Erythroblast (primary cell): ENCODE measurements around the gene OGDH.
A peak's percentile ranks its signal among the peaks of the same experiment; 100 is the strongest.

Source experiments
- DNase-seq, 2 experiments: peaks; one replicate each; lab custom pipeline; 2025; lab: John Stamatoyannopoulos, UW
- GATA1 ChIP-seq: IDR thresholded peaks from 2 replicates; pipeline ENCODE4 v1.6.1; 2011; ENCODE audit warnings: low read depth, mild to moderate bottlenecking, control low read depth, low read length, moderate library complexity
- POLR2A ChIP-seq: IDR thresholded peaks from 2 replicates; pipeline ENCODE4 v1.6.1; 2011; ENCODE audit warnings: mild to moderate bottlenecking, low read length

Gene OGDH

GRCh38 chr7:44646921-44647636 is 40.7 kb downstream of the OGDH start:
- no peak for DNase-seq
- no peak for TF ChIP-seq POLR2A
- no peak for TF ChIP-seq GATA1

GRCh38 chr7:44647981-44648714 is 41.7 kb downstream of the OGDH start:
- no peak for DNase-seq

GRCh38 chr7:44650242-44650641 is 43.8 kb downstream of the OGDH start:
- no peak for DNase-seq
- TF ChIP-seq POLR2A = no peak
- TF ChIP-seq GATA1 = no peak

More at GRCh38 chr7:44647981-44648714, 41.7 kb downstream of the OGDH start:
- TF ChIP-seq GATA1 = no peak
- TF ChIP-seq POLR2A = no peak

- TF ChIP-seq GATA1 (no peak), POLR2A (no peak)
- DNase-seq = no peak
Observed at GRCh38 chr7:44650772-44651171, 44.3 kb downstream of the OGDH start.

GRCh38 chr7:44652535-44652934 is 46.1 kb downstream of the OGDH start:
- TF ChIP-seq GATA1 = no peak
- TF ChIP-seq POLR2A = no peak
- no peak for DNase-seq

GRCh38 chr7:44654255-44654796 is 47.9 kb downstream of the OGDH start:
- TF ChIP-seq GATA1 = no peak
- no peak for TF ChIP-seq POLR2A

GRCh38 chr7:44655341-44655740 is 48.9 kb downstream of the OGDH start:
- no peak for DNase-seq
- no peak for TF ChIP-seq GATA1
- no peak for TF ChIP-seq POLR2A

More at GRCh38 chr7:44654255-44654796, 47.9 kb downstream of the OGDH start:
- DNase-seq = peak; percentile 80 to 84

GRCh38 chr7:44658979-44659378 is 52.6 kb downstream of the OGDH start:
- TF ChIP-seq GATA1 (no peak), POLR2A (no peak)
- no peak for DNase-seq

GRCh38 chr7:44661233-44661632 is 54.8 kb downstream of the OGDH start:
- TF ChIP-seq GATA1 (no peak), POLR2A (no peak)
- DNase-seq = no peak

- TF ChIP-seq POLR2A (no peak), GATA1 (no peak)
- DNase-seq = no peak
Observed at GRCh38 chr7:44664780-44665461, 58.5 kb downstream of the OGDH start.

- DNase-seq = no peak
- TF ChIP-seq POLR2A = no peak
- no peak for TF ChIP-seq GATA1
Observed at GRCh38 chr7:44665531-44666213, 59.2 kb downstream of the OGDH start.

GRCh38 chr7:44666566-44666965 is 60.1 kb downstream of the OGDH start:
- TF ChIP-seq POLR2A (no peak), GATA1 (no peak)
- DNase-seq = no peak

- no peak for DNase-seq
- no peak for TF ChIP-seq GATA1
- no peak for TF ChIP-seq POLR2A
Observed at GRCh38 chr7:44667190-44667589, 60.8 kb downstream of the OGDH start.

- DNase-seq = no peak
- TF ChIP-seq POLR2A (no peak), GATA1 (no peak)
Observed at GRCh38 chr7:44671069-44671468, 64.6 kb downstream of the OGDH start.
